OCI-LY7 (cell line): ENCODE results near the gene PIEZO2.
"Not testable (repeated sequence)": the region's sequence is repeated elsewhere in the genome, so short reads cannot be mapped to it uniquely, and the experiment has no call there.

Experiments
- EZH2phosphoT487 ChIP-seq: fragments of 200-600 bp; sonication (generic); IDR thresholded peaks from 2 replicates; pipeline ENCODE4 v1.6.1; 2018; ENCODE audit warnings: low read depth, borderline replicate concordance, mild to moderate bottlenecking, mixed run types, antibody characterized with exemption, low read length, moderate library complexity, mixed read lengths
- TF ChIP-seq, protein P1 (sequence below): fragments of 200-600 bp; sonication (generic); conservative IDR thresholded peaks from 2 replicates; pipeline ENCODE4 v1.5.1; 2014; ENCODE audit warnings: mild to moderate bottlenecking, antibody characterized with exemption, low read length, moderate library complexity, mixed read lengths

DNA sequence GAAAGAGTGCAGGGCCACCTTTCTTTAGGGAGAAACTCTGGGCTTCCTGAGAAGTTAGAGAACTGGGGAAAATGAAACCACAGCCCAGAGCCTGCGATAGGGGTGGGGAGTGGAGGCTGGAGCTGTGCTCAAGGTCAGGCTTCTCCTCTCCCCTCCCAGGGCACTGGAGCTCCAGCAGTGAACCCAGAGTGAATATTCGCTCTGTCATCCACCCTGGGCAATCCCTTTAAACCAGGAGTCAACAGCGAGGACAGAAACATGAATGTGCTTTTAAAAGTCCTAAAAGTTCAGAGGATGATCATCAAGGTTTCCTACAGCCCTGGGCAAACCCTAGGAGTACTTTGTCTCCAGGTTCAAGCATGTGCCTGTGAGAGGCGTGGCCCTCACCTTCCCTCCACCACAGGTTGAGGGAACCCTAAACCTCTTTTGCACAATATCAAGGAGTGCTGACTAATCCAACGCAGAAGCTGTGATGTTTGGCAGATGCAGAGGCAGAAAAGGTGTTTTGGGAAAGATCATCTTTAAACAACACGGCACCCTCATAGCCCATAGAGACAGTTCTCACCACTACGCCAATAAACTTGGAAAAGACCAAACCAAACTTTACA lies 522.7 kb downstream of the PIEZO2 start:
- TF ChIP-seq, protein P1, sequence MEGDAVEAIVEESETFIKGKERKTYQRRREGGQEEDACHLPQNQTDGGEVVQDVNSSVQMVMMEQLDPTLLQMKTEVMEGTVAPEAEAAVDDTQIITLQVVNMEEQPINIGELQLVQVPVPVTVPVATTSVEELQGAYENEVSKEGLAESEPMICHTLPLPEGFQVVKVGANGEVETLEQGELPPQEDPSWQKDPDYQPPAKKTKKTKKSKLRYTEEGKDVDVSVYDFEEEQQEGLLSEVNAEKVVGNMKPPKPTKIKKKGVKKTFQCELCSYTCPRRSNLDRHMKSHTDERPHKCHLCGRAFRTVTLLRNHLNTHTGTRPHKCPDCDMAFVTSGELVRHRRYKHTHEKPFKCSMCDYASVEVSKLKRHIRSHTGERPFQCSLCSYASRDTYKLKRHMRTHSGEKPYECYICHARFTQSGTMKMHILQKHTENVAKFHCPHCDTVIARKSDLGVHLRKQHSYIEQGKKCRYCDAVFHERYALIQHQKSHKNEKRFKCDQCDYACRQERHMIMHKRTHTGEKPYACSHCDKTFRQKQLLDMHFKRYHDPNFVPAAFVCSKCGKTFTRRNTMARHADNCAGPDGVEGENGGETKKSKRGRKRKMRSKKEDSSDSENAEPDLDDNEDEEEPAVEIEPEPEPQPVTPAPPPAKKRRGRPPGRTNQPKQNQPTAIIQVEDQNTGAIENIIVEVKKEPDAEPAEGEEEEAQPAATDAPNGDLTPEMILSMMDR, result not testable (repeated sequence)
- TF ChIP-seq EZH2phosphoT487, result not testable (repeated sequence)
